Kasumi-1 (cell line): ENCODE measurements around the gene MAPK11.

ENCODE experiments used
- DNase-seq, 2 experiments: peaks; one replicate each; lab custom pipeline; 2025; lab: John Stamatoyannopoulos, UW

MAPK11 gene

DNA sequence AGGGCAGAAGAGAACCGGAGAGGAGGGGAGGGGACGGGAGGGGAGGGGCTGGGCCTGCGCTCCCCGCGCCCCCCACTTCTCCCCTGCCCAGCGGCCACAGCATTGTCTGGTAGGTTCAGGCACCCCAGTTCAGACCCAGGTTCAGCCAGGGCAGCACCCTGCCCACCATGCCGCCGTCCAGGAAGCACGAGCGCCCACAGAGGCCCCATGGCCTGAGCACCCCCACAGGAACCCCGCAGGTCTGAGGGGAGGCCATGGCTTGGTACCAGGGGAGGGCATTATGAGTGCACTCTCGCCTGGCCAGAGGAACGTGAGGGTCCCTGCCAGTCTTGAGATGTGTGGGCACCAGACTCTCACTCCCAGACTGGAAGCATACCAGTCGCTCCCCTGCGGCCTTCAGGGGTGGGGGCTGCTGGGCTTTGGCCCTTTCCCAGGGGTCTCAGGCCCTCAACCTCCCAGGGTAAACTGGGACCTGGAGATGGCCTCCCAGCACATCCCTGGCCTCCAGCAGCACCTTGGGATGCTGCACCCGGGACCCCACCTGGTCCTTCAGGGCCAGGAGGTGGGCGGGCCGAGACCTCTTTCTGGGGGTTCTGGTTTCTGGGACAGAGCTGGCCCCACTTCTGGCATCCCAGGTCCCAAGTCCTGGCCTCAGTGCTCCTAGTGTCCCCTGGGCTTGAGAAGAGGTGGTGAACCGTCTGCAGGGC lies 37.9 kb upstream of the MAPK11 start:
- DNase-seq: no peak

GRCh38 chr22:50306753-50307749 lies 36.9 kb upstream of the MAPK11 start, which contains the start of gene PLXNB2:
TSS of gene PLXNB2 (minus strand) at chr22:50307646. CDS start at chr22:50290584, 17,062 bp downstream.
- DNase-seq: peak; percentile 33 to 35

- no peak for DNase-seq
These were observed 35.9 kb upstream of the MAPK11 start for GRCh38 chr22:50305923-50306566.

- no peak for DNase-seq
These were observed 35.3 kb upstream of the MAPK11 start for GRCh38 chr22:50305393-50305922.

DNA sequence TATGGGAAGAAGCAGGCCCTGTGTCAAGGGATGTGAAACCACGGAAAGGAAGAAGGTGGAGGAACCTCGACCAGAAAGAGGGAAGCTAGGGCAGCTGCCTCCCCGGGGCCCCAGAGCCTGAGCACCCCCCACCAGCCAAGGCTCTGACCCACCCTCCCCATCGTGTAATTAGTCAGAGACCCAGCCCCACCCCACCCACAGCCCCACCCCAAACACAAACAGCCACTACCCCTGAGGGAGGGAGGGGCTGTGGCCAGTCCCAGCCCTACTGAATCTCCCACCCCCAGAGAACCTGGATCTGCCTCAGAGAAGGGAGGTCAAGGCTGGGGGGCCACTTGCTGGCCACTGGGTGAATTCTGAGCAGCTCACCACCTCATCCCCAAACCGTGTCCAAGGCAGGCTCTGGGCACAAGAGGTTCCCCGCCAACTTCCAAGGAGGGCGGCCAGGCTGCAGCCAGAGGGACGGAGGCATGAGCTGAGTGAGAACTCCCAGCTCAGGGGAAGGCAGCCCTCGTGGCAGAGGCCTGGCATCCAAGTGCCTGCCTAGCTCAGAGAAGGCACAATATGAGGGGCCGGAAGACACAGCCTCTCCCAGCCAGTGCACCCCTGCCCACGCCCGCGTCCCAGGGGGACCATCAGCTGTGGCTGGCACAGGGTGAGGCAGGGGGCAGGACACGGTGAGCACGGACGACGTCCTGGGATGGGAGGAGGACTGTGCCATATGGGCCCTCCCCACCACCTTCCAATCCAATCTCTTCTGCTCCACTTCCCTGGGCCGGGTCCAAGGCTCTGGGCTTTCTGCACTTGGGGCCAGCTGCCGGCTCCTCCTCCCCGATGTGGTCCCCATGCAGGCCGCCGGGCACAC lies 34.6 kb upstream of the MAPK11 start:
- peak; percentile 47 to 52 for DNase-seq

DNA sequence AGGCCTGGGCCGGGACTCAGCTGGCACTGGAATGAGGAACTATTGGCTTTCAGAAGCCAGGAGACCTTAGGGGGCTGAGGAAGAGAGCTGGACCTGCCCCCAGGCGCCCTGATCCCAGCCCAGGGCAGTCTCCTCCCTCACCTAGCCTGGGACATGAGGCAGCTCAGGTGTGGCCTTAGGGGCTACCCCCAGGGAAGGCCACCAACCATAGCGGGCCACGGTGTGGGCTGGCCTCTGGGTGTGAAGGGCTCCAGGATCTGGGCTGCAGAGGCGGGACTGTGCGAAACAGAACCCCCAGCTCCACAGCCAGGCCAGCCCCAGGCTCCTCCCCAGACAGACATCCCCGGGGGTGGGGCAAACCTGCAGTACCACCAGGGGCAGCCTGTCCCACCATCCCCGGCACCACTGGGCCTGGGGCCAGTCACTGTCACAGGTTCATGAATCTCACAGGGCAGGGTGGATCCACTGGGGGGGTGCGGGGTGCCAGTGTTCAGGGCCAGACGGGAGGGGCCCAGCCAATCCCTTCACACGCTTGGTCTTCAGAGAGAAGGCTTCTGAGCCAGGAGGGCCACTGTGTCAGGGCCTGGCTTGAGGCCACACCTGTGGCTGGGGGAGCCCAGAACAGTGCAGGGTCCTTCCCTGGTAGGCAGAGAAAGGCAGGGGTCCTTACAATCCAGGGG lies 33.8 kb upstream of the MAPK11 start:
- DNase-seq: peak; percentile 26 to 46

GRCh38 chr22:50303515-50303847 lies 33.3 kb upstream of the MAPK11 start:
- DNase-seq: no peak

DNA sequence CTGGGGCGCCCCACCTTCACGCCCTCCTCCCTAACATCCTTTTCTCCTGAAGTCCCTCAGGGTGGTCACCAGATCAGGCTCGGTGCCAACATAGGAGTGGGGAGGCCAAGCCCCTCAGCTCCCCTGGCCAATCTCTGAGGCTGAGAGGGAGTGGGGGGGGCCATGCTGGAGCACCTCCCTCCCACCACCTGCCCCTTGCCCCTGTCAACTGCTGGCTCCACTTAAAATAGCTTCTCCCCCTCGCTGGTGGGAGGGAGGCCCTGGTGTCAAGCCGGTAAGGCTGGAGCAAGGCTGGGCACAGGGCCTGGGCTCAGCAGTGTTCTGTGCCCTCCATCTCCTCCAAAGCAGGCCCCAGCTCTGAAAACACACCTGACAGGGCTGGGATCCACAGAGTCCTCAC lies 32.4 kb upstream of the MAPK11 start:
- DNase-seq: no peak

GRCh38 chr22:50302041-50302541 lies 31.9 kb upstream of the MAPK11 start:
- no peak for DNase-seq

DNA sequence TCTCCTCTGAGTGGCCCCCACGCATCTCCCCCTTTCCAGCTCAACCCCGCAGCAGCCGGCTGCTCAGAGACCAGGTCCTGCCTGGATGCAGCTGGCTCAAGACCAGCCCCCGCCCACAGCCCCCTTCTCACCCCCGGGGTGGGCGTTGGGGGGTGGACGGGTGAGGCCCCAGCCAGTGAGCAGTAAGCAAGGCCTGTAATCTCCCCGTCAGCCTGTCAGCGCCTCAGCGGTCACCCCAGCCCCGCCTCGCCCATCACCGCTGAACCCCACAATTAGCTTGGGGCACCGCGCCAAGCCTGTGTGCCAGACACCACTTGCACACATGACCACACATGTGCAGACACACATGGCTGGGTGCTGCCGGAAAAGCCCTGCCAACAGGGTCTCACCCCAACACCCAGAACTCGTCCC lies 31.4 kb upstream of the MAPK11 start:
- DNase-seq: no peak

DNA sequence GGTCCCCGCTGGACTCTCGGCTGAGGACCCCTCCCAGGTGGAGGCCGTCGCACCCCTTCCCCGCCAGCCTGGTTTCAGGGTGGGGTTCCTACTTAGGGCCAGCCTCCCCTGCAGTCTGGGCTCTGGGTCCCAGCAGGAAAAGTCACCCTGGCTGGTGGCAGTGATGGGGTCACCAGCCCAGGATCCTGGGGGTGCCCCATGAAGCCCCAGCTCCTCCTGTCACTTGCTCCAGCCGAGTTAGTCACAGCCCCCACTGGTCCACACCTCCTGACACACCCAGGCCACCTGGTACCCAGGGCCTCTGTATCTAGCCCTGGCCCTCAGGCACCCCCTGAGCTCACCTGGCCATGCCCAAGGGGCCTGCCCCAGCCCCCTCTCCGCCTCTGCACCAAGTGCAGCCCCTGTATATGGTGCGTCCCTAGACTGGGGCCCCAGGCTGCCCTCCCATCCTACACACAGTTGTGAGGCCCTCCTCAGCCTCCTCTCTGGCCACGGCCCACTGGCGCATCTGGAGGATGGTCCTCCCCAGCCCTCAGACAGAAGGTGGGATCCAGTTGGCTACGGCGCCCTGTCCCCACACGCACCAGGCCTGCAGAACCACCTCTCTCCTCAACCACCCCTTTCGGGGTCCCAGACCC lies 30.6 kb upstream of the MAPK11 start:
- DNase-seq: no peak

DNA sequence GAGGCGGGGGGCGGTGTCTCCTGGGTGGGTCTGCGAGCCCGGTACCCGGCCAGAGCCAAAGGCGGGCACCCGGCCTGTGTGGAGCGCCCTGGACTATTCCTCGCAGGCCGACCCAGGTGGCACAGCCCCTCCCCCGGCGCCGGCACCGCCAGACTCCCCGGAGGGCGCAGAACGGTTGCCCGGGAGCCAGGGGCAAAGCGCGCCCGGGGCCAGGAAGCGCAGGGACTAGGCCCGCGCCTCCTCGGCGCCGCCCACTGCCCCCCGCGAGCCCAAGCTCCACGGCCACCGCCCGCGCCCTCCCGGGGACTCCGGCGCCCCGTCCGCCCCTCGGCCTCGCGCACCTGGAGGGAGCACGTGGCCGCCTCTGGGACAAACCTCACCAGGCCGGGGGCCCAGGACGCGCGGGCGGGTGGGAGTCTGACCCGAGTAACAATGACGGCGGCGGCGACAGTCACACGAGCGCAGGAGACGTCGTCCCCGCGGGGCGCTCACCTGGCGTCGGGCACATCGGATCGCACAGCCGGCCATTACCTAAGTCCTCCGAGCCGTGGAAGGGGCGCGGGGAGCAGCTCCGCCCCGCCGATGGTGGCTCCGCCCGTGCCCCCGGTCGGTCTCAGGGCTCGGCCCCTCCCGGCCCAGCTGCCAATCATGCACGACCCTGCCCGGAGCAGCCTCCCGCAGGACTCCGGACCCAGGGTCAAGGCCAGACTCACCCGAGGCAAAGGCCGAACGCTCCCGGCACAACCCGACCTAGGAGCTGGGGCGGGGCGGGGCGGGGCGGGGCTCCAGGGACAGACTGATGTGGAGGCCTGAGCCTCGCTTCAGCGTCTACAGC lies 29.8 kb upstream of the MAPK11 start:
- no peak for DNase-seq

DNA sequence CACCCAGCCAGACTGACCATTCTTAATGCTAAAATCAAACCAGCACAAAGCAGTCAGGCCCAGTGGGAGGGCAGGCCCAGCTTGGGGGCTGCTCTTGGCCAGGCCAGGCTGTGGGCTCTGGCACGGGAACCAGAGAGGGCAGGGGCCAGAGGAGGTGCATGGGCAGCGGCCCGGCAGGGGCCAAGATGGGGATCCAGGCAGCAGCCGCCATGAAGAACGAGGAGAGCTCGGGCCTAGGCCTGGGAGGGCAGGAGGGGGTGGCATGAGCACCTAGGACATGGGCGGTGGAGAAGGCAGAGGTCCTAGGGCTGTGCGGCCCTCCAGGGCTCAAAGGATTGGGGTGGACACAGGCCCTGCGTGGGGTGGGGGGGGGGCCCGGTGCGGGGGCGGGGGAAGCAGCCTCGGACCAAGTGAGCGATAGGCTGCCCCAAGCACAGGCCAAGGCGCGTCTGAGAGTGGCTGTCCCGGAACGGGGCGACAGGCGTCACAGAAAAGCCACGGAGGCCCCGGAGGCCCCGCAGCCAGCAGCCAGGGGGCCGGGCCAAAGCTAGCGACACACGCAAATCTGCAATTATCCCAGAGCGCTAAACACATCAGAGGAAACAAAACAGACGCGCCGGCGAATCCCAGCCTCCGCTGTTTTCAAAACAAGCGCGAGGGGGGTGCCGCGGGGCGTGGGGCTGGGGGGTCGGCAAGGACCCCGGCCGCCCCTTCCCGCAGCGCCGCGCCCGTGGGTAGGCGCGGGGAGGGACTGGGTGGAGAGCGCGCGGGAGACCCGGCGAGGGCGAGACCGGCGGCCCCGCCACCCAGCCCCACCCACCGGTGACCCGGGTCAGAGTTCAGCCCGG lies 29.0 kb upstream of the MAPK11 start:
- no peak for DNase-seq

DNA sequence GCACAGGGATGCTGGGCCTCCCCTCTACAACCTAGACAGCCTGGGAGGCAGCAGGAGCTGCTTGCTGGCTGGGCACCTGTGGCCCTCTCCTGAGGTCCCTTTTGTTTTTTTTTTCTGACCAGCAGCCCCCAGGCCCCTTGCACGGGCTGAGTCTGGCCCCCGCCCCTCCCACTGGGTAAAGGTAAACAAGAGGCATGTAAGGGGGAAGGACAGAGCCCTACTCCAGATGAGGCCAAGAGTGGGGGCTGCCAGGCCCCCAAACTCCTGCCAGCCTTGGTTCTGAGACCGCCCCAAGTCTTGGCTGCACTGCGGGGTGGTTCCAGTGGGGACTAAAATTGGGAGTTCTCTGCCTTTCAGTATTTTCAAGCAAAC lies 28.1 kb upstream of the MAPK11 start:
- no peak for DNase-seq

GRCh38 chr22:50297510-50298265 lies 27.5 kb upstream of the MAPK11 start:
- DNase-seq: no peak

DNA sequence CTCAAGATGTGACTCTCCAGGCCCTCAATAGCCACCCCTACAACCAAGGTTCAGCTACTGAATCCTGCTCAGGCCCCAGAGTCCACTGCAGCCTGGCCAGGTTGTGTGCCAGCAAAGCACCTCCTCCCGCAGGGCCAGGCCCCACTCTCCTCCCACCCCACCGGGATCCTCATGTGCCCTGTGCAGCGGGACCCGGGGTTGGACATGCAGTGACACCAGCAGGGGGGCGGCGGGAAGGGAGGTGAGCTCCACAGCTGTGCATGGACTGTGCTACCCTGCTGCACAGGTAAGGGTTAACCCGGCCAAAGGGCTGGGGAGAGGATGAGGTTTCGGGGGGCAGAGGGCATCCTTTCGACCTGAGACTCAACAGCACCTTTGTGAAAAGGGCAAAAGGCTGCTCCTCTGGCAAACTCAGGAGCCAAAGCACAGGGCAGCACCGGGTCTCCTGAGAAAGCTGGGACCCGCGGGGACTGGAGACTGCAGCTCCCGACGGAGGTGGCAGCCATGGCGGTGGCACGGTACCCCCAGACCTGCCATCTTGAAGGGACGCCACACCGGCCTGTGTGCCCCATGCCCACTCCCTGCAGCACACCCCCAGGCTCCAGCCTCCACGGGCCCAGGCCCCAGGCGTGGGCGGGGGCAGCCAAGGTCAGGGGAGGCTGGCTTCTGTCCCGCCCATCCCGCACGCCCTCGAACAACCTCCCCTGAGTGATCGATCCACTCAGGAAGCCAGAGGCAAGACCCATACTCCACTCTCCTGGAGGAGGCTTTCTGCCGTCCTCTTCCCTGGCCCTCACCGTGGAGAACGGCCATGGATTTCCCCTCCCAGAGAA lies 26.7 kb upstream of the MAPK11 start:
- DNase-seq: no peak

- DNase-seq: no peak
These were observed 24.1 kb upstream of the MAPK11 start for GRCh38 chr22:50294319-50294656.
